ENCODE measurements around the gene IRAK2.

IRAK2 gene

GRCh38 chr3:10281951-10282350, 117.2 kb downstream of the IRAK2 start:
- H3K4me2 ChIP-seq (ENCODE audit: insufficient read depth, low read length): no peak overlapping the region
- H3K27me3 ChIP-seq (ENCODE audit: insufficient read depth, low read length, poor library complexity): no peaks in the 10 kb centered on the region
- TF ChIP-seq CTCF (IDR thresholded peaks at IDR 0.05; ENCODE audit: borderline replicate concordance, extremely low read depth, low read length, poor library complexity, severe bottlenecking): no peak
- TF ChIP-seq EZH2 (IDR thresholded peaks at IDR 0.05; ENCODE audit: borderline replicate concordance, low read depth, low read length, severe bottlenecking): no peak
- no peak overlapping the region for H3K4me3 ChIP-seq (ENCODE audit: low read depth in 1 of 2, low read length in 2 of 2)
- peaks cover 84% of the 10 kb centered on the region for H3K36me3 ChIP-seq (ENCODE audit: insufficient read depth, low read length)
- H3K27ac ChIP-seq (ENCODE audit: low read length): no peak overlapping the region
- no peaks in the 10 kb centered on the region for H3K4me1 ChIP-seq (ENCODE audit: insufficient read depth, low read length)
- DNase-seq: no peak
- no peak overlapping the region for H3K9ac ChIP-seq (ENCODE audit: low read depth, low read length)
- ATAC-seq (ENCODE audit: insufficient read depth, low read depth): no peak
- H3K9me3 ChIP-seq (ENCODE audit: insufficient read depth, low read length, severe bottlenecking): no peaks in the 10 kb centered on the region
- no peak overlapping the region for H2AFZ ChIP-seq (ENCODE audit: low read depth, low read length)
- H4K20me1 ChIP-seq (ENCODE audit: insufficient read depth, low read length): peaks cover 22% of the 10 kb centered on the region; the same call in 1 of the 2 replicates
- H3K79me2 ChIP-seq (ENCODE audit: insufficient read depth, low read length): peaks cover 12% of the 10 kb centered on the region

- no peaks in the 10 kb centered on the region for H3K4me1 ChIP-seq (ENCODE audit: insufficient read depth, low read length)
- no peak overlapping the region for H3K27ac ChIP-seq (ENCODE audit: low read length)
- H3K9me3 ChIP-seq (ENCODE audit: insufficient read depth, low read length, severe bottlenecking): no peaks in the 10 kb centered on the region
- H4K20me1 ChIP-seq (ENCODE audit: insufficient read depth, low read length): peaks cover 7% of the 10 kb centered on the region; the same call in 1 of the 2 replicates
- H3K36me3 ChIP-seq (ENCODE audit: insufficient read depth, low read length): peaks cover 82% of the 10 kb centered on the region
- H3K27me3 ChIP-seq (ENCODE audit: insufficient read depth, low read length, poor library complexity): no peaks in the 10 kb centered on the region
- ATAC-seq (ENCODE audit: insufficient read depth, low read depth) (no peak), DNase-seq (no peak)
- no peak overlapping the region for H3K9ac ChIP-seq (ENCODE audit: low read depth, low read length)
- no peak overlapping the region for H3K4me3 ChIP-seq (ENCODE audit: low read depth in 1 of 2, low read length in 2 of 2)
- H2AFZ ChIP-seq (ENCODE audit: low read depth, low read length): no peak overlapping the region
- TF ChIP-seq EZH2 (IDR thresholded peaks at IDR 0.05; ENCODE audit: borderline replicate concordance, low read depth, low read length, severe bottlenecking) (no peak), CTCF (IDR thresholded peaks at IDR 0.05; ENCODE audit: borderline replicate concordance, extremely low read depth, low read length, poor library complexity, severe bottlenecking) (no peak)
- H3K4me2 ChIP-seq (ENCODE audit: insufficient read depth, low read length): no peak overlapping the region
- no peaks in the 10 kb centered on the region for H3K79me2 ChIP-seq (ENCODE audit: insufficient read depth, low read length)
Measured at GRCh38 chr3:10283638-10284037, 118.9 kb downstream of the IRAK2 start.

- Histone ChIP-seq H3K27ac (ENCODE audit: low read length) (no peak overlapping the region), H3K4me2 (ENCODE audit: insufficient read depth, low read length) (no peak overlapping the region), H3K4me3 (ENCODE audit: low read depth in 1 of 2, low read length in 2 of 2) (no peak overlapping the region), H3K4me1 (ENCODE audit: insufficient read depth, low read length) (no peaks in the 10 kb centered on the region), H3K9me3 (ENCODE audit: insufficient read depth, low read length, severe bottlenecking) (no peaks in the 10 kb centered on the region), H3K79me2 (ENCODE audit: insufficient read depth, low read length) (no peaks in the 10 kb centered on the region), H3K9ac (ENCODE audit: low read depth, low read length) (no peak overlapping the region), H2AFZ (ENCODE audit: low read depth, low read length) (no peak overlapping the region), H4K20me1 (ENCODE audit: insufficient read depth, low read length) (0 out of 2 replicates have a peak, but pooled peaks cover 5% of the 10 kb centered on the region), H3K27me3 (ENCODE audit: insufficient read depth, low read length, poor library complexity) (no peaks in the 10 kb centered on the region), H3K36me3 (ENCODE audit: insufficient read depth, low read length) (peaks cover 75% of the 10 kb centered on the region)
- no peak for TF ChIP-seq EZH2 (IDR thresholded peaks at IDR 0.05; ENCODE audit: borderline replicate concordance, low read depth, low read length, severe bottlenecking)
- TF ChIP-seq CTCF (IDR thresholded peaks at IDR 0.05; ENCODE audit: borderline replicate concordance, extremely low read depth, low read length, poor library complexity, severe bottlenecking): no peak
- DNase-seq: no peak
- ATAC-seq (ENCODE audit: insufficient read depth, low read depth): no peak
Measured at GRCh38 chr3:10284496-10284895, 119.8 kb downstream of the IRAK2 start.

Data from DND-41 (cell line).